Measurements from ENCODE around the gene KIAA1671. TPM values are rescaled to one million over a fixed set of nuclear protein-coding genes. Genes with fewer than 3 reads are reported as not detected.
A peak's percentile ranks its signal among the peaks of the same experiment; 100 is the strongest.

Gene KIAA1671
- total RNA-seq, 1 experiment from 2014 or later = 63.1 TPM

- H3K27ac Mint-ChIP-seq (ENCODE audit: unreplicated experiment) = no peak overlapping the region
- DNase-seq = no peak
- peaks cover 38% of the 10 kb centered on the region for H3K36me3 Mint-ChIP-seq (ENCODE audit: insufficient read depth, unreplicated experiment)
- no peaks in the 10 kb centered on the region for H3K9me3 Mint-ChIP-seq (ENCODE audit: low read depth, unreplicated experiment)
- CTCF ChIA-PET = interaction anchor here (0.6 kb wide), 1 partner anchor 1463 kb away, joined by 3 read pairs; no protein-coding TSS in a partner anchor
- TF ChIP-seq, protein P1, sequence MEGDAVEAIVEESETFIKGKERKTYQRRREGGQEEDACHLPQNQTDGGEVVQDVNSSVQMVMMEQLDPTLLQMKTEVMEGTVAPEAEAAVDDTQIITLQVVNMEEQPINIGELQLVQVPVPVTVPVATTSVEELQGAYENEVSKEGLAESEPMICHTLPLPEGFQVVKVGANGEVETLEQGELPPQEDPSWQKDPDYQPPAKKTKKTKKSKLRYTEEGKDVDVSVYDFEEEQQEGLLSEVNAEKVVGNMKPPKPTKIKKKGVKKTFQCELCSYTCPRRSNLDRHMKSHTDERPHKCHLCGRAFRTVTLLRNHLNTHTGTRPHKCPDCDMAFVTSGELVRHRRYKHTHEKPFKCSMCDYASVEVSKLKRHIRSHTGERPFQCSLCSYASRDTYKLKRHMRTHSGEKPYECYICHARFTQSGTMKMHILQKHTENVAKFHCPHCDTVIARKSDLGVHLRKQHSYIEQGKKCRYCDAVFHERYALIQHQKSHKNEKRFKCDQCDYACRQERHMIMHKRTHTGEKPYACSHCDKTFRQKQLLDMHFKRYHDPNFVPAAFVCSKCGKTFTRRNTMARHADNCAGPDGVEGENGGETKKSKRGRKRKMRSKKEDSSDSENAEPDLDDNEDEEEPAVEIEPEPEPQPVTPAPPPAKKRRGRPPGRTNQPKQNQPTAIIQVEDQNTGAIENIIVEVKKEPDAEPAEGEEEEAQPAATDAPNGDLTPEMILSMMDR (IDR thresholded peaks at IDR 0.05; ENCODE audit: unreplicated experiment) = no peak
- no peak overlapping the region for H3K4me3 Mint-ChIP-seq (ENCODE audit: low read depth, unreplicated experiment)
- peaks cover 47% of the 10 kb centered on the region for H3K4me1 Mint-ChIP-seq (ENCODE audit: low read depth, unreplicated experiment)
- no TSS peak for BruUV-seq (replicated peaks)
- no peaks in the 10 kb centered on the region for H3K27me3 Mint-ChIP-seq (ENCODE audit: unreplicated experiment)
- intact Hi-C loops (cut with micrococcal nuclease; ENCODE audit: unreplicated experiment) = no loop called here
These were observed 174.8 kb downstream of the KIAA1671 start for GRCh38 chr22:25127318-25127717.

GRCh38 chr22:25130462-25130861 lies 177.9 kb downstream of the KIAA1671 start:
- Mint-ChIP-seq H3K27me3 (ENCODE audit: unreplicated experiment) (no peaks in the 10 kb centered on the region), H3K9me3 (ENCODE audit: low read depth, unreplicated experiment) (no peaks in the 10 kb centered on the region), H3K36me3 (ENCODE audit: insufficient read depth, unreplicated experiment) (peaks cover 28% of the 10 kb centered on the region), H3K27ac (ENCODE audit: unreplicated experiment) (peak overlapping the region; percentile 13), H3K4me3 (ENCODE audit: low read depth, unreplicated experiment) (no peak overlapping the region), H3K4me1 (ENCODE audit: low read depth, unreplicated experiment) (peaks cover 72% of the 10 kb centered on the region)
- no TSS peak for BruUV-seq (replicated peaks)
- intact Hi-C loops (cut with micrococcal nuclease; ENCODE audit: unreplicated experiment) = loop anchor here (5.0 kb wide), 1 partner anchor 48 kb away; no protein-coding TSS in a partner anchor
- CTCF ChIA-PET = interaction anchor here (0.9 to 2.7 kb wide), 4 partner anchors 9 to 289 kb away, joined by 3 to 10 read pairs (median 4); no protein-coding TSS in a partner anchor
- TF ChIP-seq, protein P1 (IDR thresholded peaks at IDR 0.05; ENCODE audit: unreplicated experiment) = no peak
- no peak for DNase-seq

- H3K4me3 Mint-ChIP-seq (ENCODE audit: low read depth, unreplicated experiment) = no peak overlapping the region
- peak; percentile 47 for DNase-seq
- CTCF ChIA-PET = interaction anchor here (0.9 to 2.7 kb wide), 4 partner anchors 10 to 50 kb away, joined by 3 to 10 read pairs (median 4); no protein-coding TSS in a partner anchor
- H3K27me3 Mint-ChIP-seq (ENCODE audit: unreplicated experiment) = no peaks in the 10 kb centered on the region
- no TSS peak for BruUV-seq (replicated peaks)
- H3K27ac Mint-ChIP-seq (ENCODE audit: unreplicated experiment) = peak overlapping the region; percentile 27
- H3K9me3 Mint-ChIP-seq (ENCODE audit: low read depth, unreplicated experiment) = no peaks in the 10 kb centered on the region
- peaks cover 65% of the 10 kb centered on the region for H3K4me1 Mint-ChIP-seq (ENCODE audit: low read depth, unreplicated experiment)
- H3K36me3 Mint-ChIP-seq (ENCODE audit: insufficient read depth, unreplicated experiment) = peaks cover 24% of the 10 kb centered on the region
- intact Hi-C loops (cut with micrococcal nuclease; ENCODE audit: unreplicated experiment) = loop anchor here (5.0 kb wide), 1 partner anchor 49 kb away; no protein-coding TSS in a partner anchor
- TF ChIP-seq, protein P1 (IDR thresholded peaks at IDR 0.05; ENCODE audit: unreplicated experiment) = no peak
These were observed 178.8 kb downstream of the KIAA1671 start for GRCh38 chr22:25131198-25131887.

DNA sequence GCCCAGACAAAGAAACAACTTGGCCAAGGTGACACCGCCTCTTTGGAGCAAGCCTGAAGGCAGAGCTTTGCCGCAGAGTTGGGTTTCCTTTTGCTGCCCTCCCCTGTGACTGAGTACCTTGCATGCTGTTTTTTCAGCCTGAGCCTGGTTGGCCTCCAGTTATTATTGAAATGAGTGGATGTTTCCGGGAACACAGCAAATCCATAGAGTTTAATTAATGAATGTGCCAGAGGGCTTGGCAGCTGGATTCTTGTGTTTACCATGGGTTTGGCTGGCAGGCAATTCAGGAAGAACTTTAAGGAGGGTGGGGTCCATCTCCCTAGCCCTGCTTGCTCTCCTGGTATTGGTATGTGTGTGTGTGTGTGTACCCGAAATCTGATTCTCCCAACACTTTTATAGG lies 181.5 kb downstream of the KIAA1671 start:
- H3K4me1 Mint-ChIP-seq (ENCODE audit: low read depth, unreplicated experiment) = peaks cover 48% of the 10 kb centered on the region
- peaks cover 9% of the 10 kb centered on the region for H3K36me3 Mint-ChIP-seq (ENCODE audit: insufficient read depth, unreplicated experiment)
- no peaks in the 10 kb centered on the region for H3K27me3 Mint-ChIP-seq (ENCODE audit: unreplicated experiment)
- peak; percentile 63 for DNase-seq
- no peaks in the 10 kb centered on the region for H3K9me3 Mint-ChIP-seq (ENCODE audit: low read depth, unreplicated experiment)
- H3K27ac Mint-ChIP-seq (ENCODE audit: unreplicated experiment) = peak overlapping the region; percentile 39
- TF ChIP-seq, protein P1 (IDR thresholded peaks at IDR 0.05; ENCODE audit: unreplicated experiment) = no peak
- BruUV-seq (replicated peaks) = no TSS peak
- CTCF ChIA-PET = interaction anchor here (0.8 to 2.0 kb wide), 5 partner anchors 13 to 52 kb away, joined by 3 to 18 read pairs (median 3); no protein-coding TSS in a partner anchor
- H3K4me3 Mint-ChIP-seq (ENCODE audit: low read depth, unreplicated experiment) = no peak overlapping the region
- intact Hi-C loops (cut with micrococcal nuclease; ENCODE audit: unreplicated experiment) = loop anchor here (2.0 to 5.0 kb wide), 2 partner anchors 13 to 52 kb away; no protein-coding TSS in a partner anchor
